DOHH2 (cell line): Measurements from ENCODE around the gene IFNG-AS1.

Experiments used
- CTCF ChIP-seq: fragments of 200-600 bp; sonication (generic); IDR thresholded peaks from one replicate; pipeline ENCODE4 v1.5.1; 2014; ENCODE audit warnings: antibody characterized with exemption, mild to moderate bottlenecking, low read depth, low read length; ENCODE audit not compliant: poor library complexity, severe bottlenecking
- EZH2phosphoT487 ChIP-seq: fragments of 200-600 bp; sonication (generic); IDR thresholded peaks from 2 replicates; pipeline ENCODE4 v1.6.1; 2017; ENCODE audit warnings: borderline replicate concordance, mild to moderate bottlenecking, antibody characterized with exemption, low read length, moderate library complexity, mixed read lengths

GRCh38 chr12:67999244-67999643 is 10.0 kb downstream of the IFNG-AS1 start:
- no peak for TF ChIP-seq CTCF
- no peak for TF ChIP-seq EZH2phosphoT487
